Rectal smooth muscle tissue (tissue), 1 donor: ENCODE data around the gene ADAM10.

ENCODE experiments used
- H3K27ac ChIP-seq: one replicate; pipeline ENCODE4 v1.7.0; 2013; ENCODE audit warnings: low read depth, low read length, inconsistent platforms
- H3K27me3 ChIP-seq: one replicate; pipeline ENCODE4 v1.7.0; 2013; ENCODE audit warnings: low read length; ENCODE audit not compliant: control insufficient read depth, insufficient read depth
- H3K36me3 ChIP-seq: one replicate; pipeline ENCODE4 v1.7.0; 2013; ENCODE audit warnings: low read length; ENCODE audit not compliant: control insufficient read depth, insufficient read depth
- H3K4me1 ChIP-seq: one replicate; pipeline ENCODE4 v1.7.0; 2013; ENCODE audit warnings: low read length; ENCODE audit not compliant: control insufficient read depth, insufficient read depth
- H3K4me3 ChIP-seq: one replicate; pipeline ENCODE4 v1.7.0; 2013; ENCODE audit warnings: low read length
- H3K9ac ChIP-seq: one replicate; pipeline ENCODE4 v1.7.0; 2013; ENCODE audit warnings: low read length

The ADAM10 gene

DNA sequence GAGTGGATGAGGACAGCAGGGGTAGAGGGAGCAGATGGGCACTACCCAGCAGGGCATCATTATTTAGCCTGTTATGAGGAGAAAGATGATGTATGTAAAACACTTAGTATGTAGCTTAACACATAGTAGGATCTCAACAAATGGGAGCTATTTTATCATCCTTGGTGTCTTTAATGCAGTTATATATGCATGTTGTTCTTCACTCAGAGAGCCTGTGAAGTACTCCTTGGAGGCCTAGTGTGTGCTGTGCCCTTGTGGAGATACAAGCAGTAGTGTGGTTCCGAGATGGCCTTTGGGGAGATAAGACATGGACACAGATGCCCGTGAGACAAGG is 193.5 kb downstream of the ADAM10 start:
- Histone ChIP-seq H3K27ac (no peak overlapping the region), H3K9ac (no peak overlapping the region), H3K36me3 (no peaks in the 10 kb centered on the region), H3K27me3 (no peaks in the 10 kb centered on the region), H3K4me1 (peaks cover 2% of the 10 kb centered on the region), H3K4me3 (no peak overlapping the region)

DNA sequence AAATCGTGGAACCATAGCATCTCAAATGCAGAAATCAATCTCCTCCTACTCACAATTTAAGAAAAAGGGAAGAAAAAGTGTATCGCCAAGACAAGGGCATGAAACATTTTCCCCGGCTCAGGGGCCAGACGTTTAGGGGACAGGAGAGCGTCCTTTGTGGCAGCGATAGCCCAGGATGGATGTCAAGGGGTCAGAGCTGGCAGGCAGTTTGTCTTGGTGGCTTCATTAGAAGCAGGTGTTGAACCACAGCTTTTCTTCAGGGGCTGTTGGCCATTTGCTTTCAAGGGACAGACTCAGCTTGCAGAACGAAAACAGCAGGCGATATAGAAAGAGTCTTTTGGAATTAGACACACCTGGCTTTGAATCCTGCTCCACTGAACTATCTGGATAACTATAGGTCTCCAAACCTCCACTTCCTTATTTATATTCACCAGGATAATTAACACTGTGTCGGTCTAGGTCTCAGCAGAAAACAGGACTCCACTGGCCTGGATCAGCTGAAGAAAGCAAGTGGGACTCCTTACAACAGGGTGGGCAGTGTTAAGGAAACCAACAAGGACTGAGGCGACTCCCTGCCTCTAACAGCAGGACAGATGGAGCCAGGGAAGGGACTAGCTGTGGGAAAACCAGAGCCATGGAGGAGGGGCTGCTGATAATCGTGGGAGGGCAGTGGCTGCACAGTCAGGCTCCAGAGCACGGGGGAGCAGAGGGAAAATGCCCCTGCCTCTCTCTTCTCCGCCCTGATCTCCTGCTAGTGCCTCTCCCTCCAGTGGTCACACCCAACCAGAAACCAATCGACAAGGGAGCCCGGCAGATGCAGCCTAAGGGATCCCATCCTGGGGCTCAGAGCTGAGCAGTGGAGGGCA is 194.1 kb downstream of the ADAM10 start:
- Histone ChIP-seq H3K27me3 (no peaks in the 10 kb centered on the region), H3K4me1 (peaks cover 2% of the 10 kb centered on the region), H3K36me3 (no peaks in the 10 kb centered on the region), H3K9ac (no peak overlapping the region), H3K27ac (no peak overlapping the region), H3K4me3 (no peak overlapping the region)

DNA sequence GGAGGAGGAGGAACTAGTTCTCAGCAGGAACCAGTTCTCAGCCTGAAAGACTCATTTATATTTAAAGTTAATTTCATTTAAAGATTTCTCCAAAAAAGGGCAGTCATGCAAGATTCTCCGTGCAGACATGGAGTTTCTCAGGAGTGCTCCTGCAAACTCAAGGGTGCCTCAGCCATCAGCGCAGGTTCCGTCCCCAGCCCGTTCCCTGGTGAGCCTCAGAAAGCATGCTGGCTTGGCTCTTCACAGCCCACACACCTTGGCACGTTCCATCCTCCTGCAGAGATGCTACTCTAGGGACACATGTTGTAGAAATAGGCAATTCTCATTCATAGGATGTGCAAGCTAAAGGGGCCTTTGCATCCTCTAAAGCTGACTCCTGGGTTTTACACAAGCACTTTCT is 194.7 kb downstream of the ADAM10 start:
- H3K27ac ChIP-seq = no peak overlapping the region
- H3K4me3 ChIP-seq = no peak overlapping the region
- no peak overlapping the region for H3K9ac ChIP-seq
- H3K27me3 ChIP-seq = no peaks in the 10 kb centered on the region
- no peaks in the 10 kb centered on the region for H3K36me3 ChIP-seq
- H3K4me1 ChIP-seq = peaks cover 4% of the 10 kb centered on the region

DNA sequence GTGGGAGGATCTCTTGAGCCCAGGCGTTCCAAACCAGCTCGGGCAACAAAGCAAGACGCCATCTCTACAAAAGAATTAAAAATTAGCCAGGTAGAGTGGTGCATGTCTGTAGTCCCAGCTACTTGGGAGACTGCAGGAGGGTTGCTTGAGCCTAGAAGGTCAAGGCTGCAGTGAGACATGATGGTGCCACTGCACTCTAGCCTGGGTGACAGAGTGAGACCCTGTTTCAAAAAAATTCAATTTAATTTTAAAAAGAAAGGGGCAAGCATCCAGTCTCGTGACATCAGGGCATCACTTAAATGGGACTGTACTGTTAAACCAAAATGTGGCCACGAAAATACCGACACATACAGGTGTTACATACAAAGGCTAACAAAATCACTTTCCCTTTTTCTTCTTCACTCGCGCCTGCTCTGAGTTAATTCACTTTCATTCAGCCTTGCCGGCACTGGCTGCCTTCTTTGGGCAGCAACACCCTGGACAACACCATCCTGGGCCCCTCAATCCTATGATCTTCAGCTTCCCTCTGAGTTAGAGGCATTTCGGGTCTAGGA is 196.1 kb downstream of the ADAM10 start:
- no peaks in the 10 kb centered on the region for H3K27me3 ChIP-seq
- no peaks in the 10 kb centered on the region for H3K36me3 ChIP-seq
- peaks cover 7% of the 10 kb centered on the region for H3K4me1 ChIP-seq
- no peak overlapping the region for H3K4me3 ChIP-seq
- H3K9ac ChIP-seq = no peak overlapping the region
- H3K27ac ChIP-seq = no peak overlapping the region

DNA sequence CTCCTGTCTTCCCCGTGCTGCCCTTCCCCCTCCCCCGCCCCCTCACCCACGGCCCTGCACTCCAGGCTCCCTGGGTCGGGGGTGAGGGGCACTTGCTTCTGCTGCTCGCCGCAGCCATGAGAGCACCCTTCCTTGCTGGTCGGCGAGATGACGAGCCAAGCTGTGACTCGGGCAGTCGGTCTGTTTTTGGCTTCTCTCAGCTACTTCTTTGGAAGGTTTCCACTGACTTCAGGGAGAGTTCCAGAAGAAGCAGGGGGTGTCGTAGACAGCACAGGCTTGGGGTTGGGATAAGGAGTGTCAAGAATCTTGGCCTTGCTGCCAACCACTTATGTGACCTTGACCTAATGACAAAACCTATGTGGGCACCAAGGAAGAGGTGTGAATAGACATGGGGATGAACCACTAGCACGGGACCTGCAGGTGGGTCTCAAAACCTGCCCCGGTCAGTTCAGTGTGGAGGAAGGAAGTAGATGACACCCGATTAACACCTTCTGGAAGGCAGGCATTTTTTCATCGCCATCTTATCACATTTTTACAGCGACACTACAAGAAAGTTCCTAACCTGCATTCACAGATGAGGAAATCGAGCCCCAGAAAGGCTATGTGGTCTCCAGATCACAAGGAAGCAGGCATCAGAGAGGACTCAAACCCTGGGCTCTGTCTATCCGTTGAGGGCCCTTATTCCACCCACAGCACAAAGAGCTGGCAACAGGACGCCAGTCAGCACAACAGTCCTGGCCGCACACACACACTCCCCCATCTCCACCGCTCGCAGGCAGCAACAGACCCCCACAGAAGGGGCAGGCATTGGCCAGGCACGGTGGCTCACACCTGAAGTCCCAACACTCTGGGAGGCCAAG is 196.8 kb downstream of the ADAM10 start:
- H3K27me3 ChIP-seq = no peaks in the 10 kb centered on the region
- peak overlapping the region; percentile 33 for H3K4me3 ChIP-seq
- H3K4me1 ChIP-seq = peaks cover 7% of the 10 kb centered on the region
- no peak overlapping the region for H3K9ac ChIP-seq
- H3K27ac ChIP-seq = no peak overlapping the region
- H3K36me3 ChIP-seq = no peaks in the 10 kb centered on the region

DNA sequence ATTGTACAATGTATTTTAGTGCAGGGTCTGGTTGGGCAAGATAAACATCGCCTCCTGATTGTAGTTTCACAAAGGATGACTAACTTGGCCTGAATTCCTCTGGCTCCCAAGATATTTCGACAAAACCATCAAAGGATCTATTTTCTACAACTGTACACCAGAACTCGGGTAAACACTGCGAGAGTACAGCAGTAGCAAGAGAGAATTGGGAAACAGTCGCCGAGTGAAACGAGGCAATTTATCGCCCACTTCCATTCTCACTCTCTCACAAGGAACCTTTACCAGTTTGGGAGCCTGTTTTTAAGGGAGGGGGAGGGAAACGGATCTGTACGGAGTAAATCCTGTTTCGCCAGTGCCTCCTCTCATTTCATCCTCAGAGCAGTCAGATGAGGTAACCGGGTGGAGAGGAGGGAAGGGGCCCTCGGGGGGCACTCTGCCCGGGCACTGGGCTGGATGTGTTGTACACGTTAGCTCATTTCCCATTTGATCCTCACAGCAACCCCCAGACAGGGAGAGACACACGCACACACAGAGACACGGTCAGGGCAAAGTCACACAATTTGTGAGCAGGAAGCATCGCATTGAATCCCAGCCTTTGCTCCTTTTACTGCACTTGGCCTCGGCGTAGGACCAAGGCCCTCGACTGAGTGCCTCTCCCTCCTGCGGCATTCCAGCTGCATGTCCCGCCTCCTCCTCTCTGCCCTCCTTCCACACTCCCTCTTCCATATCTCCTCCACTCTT is 197.6 kb downstream of the ADAM10 start:
- Histone ChIP-seq H3K27ac (no peak overlapping the region), H3K36me3 (no peaks in the 10 kb centered on the region), H3K4me1 (peaks cover 11% of the 10 kb centered on the region), H3K9ac (no peak overlapping the region), H3K4me3 (peak overlapping the region; percentile 33), H3K27me3 (no peaks in the 10 kb centered on the region)

DNA sequence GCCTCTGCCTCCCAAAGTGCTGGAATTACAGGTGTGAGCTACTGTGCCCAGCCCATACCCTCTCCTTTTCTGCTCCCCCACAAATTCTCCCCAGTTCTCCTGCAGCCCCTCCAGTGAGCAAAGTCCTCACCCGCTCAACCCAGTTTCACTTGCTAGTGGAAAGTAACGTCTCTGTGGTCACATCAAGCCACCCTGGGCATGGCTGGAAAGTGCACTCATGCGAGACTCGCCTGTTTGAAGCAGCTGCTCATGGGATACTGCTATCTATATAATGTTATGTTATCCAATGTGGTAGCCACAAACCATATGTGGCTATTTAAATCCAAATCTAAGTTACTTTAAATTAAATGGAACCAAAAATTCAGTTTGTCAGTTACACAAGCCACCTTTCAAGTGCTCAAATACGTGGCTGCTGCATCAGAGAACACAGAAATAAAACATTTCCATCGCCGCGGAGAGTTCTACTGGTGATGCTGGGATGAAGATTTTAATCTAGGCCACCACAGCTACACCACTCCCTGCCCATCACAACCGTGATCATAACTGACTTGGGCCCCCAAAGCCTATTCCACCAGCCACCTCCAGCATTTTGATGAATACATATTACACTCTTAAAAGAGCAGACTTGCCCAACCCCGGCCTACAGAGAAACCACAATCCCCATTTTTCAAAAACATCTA is 198.3 kb downstream of the ADAM10 start:
- Histone ChIP-seq H3K27me3 (no peaks in the 10 kb centered on the region), H3K27ac (no peak overlapping the region), H3K4me3 (no peak overlapping the region), H3K9ac (no peak overlapping the region), H3K4me1 (peaks cover 12% of the 10 kb centered on the region), H3K36me3 (no peaks in the 10 kb centered on the region)

DNA sequence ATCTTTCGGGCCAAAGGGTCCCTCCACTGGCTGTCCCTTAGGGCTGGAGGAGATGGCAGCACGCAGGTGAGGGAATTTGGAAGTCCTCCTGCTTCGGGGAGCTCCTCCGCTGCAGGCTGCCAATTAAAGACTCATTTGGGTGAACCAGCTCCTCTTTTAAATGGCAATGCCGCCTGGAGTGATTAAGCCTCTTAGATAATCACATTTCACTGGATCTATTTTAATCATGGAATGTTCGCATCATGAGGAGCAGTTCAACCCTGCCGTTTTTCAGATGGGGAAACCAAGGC is 199.8 kb downstream of the ADAM10 start:
- H3K4me1 ChIP-seq = peaks cover 12% of the 10 kb centered on the region
- no peak overlapping the region for H3K4me3 ChIP-seq

DNA sequence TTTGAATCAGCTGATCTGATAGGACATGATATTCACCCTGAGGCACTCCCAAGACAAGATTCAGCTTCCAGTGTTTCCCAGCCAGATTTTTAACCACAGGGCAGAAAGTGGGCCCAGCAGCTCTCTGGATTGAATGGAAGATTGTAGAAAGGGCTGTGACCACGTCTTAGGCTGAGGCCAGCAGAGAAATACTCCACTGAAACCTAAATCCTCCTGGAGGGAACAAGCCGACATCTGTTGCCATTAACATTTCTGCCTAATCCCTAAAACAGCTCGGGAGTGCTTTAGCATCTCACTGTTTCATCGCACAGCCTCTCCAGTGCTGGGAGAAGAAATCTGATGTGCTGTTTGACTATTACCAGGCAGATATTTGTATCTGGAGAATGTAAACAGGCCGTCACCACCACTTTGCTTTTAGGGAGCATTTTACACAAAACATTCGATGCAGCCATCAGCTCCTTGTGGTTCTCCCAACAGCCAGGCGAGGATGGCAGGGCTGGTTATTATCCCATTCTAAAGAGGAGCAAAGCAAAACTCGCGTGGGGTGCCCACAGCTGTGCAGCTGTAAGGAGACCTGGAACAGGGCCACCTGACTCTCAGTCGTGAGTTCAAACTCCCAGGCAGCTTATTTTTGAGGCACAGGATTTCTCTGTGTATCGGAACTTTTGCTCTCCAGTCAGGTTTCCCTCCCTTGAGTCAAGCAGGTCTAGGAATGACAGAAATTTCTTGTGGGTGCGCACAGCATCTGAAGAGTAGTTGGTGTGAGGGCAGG is 200.3 kb downstream of the ADAM10 start:
- Histone ChIP-seq H3K27ac (no peak overlapping the region), H3K9ac (no peak overlapping the region), H3K4me1 (peaks cover 12% of the 10 kb centered on the region), H3K27me3 (no peaks in the 10 kb centered on the region), H3K4me3 (no peak overlapping the region), H3K36me3 (no peaks in the 10 kb centered on the region)

More for the DNA sequence above, 199.8 kb downstream of the ADAM10 start:
- no peak overlapping the region for H3K27ac ChIP-seq
- H3K9ac ChIP-seq = no peak overlapping the region
- no peaks in the 10 kb centered on the region for H3K36me3 ChIP-seq
- no peaks in the 10 kb centered on the region for H3K27me3 ChIP-seq

DNA sequence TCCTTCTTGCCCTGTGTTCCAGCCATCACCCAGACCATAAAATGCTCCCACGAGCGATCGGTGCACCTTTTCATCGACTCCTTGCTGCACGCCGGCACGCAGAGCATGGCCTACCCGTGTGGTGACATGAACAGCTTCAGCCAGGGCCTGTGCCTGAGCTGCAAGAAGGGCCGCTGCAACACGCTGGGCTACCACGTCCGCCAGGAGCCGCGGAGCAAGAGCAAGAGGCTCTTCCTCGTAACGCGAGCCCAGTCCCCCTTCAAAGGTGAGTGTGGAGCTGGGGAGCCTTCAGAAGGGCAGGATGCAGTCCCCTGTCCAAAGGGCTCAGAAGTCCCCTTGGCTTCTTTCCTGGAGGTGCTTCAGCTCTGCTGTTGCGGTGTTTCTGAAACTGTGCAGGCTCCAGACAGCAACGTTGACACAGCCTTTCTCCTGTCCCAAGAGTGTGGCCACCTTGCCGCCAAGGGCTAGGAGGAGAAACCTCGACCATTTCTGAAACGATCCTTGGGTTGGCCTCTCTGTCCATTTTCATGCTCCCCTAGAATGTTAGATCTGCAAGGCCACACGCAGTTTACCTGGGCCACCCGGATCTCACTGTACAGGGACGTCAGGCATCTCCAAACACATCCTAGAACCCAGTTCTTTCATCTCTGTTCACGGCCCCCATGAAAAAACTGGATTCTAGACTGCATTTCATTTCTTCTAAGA is 201.0 kb downstream of the ADAM10 start:
- Histone ChIP-seq H3K36me3 (no peaks in the 10 kb centered on the region), H3K4me1 (peaks cover 12% of the 10 kb centered on the region), H3K27ac (no peak overlapping the region), H3K9ac (no peak overlapping the region), H3K27me3 (no peaks in the 10 kb centered on the region), H3K4me3 (no peak overlapping the region)
